ENCODE data around the gene SHPK.

- no peak for TF ChIP-seq POLR2AphosphoS5 (IDR thresholded peaks at IDR 0.05; ENCODE audit: borderline replicate concordance, low read depth, low read length)
- TF ChIP-seq EZH2 (IDR thresholded peaks at IDR 0.05): no peak
- TF ChIP-seq FOXP2 (optimal IDR thresholded peaks at IDR 0.05; ENCODE audit: control extremely low read depth, extremely low read length, insufficient read depth): no peak
Measured at GRCh38 chr17:3645310-3645709, 9.3 kb upstream of the SHPK start.
